DMS79 treated with DMSO at 0.1 percent for 48 hours (cell line): ENCODE data around the gene ZNF496.
"Not testable (repeated sequence)": the region's sequence is repeated elsewhere in the genome, so short reads cannot be mapped to it uniquely, and the experiment has no call there.

Source experiments
- DNase-seq: peaks from one replicate; lab custom pipeline; 2025; lab: John Stamatoyannopoulos, UW

ZNF496 gene

DNA sequence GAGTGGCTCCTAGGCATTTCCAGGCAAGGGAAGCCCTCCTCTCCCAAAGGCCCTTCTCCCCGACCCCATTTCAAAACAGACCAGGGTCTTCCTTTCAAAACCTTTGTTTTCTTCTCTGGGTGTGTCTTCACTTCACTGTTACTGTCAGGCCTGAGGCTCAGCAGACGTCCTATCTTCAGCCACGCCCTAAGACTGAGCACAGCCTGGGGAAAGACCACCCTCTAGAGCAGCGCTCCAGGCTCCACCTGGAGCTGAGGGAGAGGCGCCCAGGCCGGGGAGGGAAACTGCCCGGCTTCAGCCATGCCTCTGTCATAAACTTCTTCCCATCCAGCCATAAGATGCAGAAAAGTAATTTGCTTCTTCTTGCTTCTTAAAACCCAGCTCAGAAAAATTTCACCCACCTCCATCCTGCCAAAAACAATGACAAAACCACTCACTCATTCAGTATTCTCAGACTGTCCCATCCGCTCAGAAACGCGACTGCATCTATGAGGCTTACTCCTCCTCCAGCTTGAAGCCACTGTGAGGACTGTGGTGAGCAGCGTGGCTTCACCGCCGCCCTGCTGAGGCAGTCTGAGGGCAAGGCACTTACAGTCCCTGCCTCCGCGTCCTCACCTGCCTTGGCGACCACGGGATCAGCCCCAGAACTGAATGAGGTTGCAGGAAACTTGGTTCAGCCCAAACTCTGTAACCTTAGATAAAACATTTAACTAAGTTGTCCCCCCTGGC, 39.7 kb downstream of the ZNF496 start:
- DNase-seq, result no peak

DNA sequence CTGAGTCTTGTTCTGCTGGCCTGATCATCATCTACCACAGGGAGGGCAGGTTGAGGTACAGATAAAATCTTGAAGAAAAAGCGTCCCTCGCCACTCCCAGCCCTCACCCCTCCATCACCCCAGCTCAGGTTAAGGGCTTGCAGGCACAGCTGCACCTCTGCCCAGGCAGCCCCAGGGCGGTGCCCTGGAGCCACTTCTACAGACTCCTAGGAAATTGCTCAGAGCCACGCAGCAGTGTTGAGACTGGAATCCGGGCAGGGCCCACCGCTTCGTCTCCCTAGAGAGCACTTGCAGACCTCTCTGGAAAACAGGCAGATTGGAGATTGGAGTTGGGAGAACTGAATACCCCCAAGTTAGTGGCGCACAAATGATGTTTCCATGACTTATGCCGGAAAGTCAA, 40.5 kb downstream of the ZNF496 start:
- no peak for DNase-seq

DNA sequence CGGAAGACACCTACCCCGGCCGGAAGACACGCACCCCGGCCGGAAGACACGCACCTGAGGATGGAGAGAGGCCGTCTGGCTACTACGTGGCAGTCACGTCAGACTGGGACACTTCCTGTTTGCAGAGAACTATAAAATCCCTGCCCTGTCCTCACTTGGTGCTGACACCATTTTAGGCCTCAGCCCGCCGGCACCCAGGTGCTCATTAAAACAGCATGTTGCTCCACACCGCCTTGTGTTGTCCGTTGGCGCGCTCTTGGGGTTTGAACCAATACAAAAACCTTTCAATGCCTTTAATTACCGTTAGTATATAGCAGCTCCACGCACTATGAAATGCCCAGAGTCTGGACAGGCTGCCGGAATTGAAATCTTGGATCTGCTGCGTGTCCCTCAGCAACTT, 41.1 kb downstream of the ZNF496 start:
- DNase-seq, result no peak

DNA sequence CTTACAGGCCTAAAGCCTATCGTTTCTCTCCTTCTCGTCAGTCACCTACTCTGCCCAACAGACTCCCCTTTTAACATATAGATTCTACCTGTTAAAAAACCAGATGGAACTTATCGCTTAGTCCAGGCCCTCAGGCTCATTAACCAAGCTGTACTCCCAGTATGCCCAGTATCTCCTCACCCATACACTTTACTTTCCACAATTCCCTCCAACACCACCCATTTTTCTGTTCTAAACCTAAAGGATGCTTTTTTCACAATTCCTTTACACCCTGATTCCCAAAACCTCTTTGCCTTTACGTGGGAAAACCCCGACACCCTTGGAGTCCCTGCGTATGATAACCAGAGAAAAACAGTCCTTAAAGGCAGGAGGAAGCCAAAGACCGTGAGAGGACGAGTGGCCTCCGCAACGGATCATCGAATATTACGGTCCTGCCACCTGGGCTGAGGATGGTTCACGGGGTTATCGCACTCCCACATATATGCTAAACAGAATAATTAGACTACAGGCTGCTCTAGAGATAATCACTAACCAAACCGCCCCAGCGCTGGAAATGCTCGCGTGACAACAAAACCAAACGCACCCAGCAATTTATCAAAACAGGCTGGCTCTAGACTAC, 42.3 kb downstream of the ZNF496 start:
- DNase-seq, result not testable (repeated sequence)

DNA sequence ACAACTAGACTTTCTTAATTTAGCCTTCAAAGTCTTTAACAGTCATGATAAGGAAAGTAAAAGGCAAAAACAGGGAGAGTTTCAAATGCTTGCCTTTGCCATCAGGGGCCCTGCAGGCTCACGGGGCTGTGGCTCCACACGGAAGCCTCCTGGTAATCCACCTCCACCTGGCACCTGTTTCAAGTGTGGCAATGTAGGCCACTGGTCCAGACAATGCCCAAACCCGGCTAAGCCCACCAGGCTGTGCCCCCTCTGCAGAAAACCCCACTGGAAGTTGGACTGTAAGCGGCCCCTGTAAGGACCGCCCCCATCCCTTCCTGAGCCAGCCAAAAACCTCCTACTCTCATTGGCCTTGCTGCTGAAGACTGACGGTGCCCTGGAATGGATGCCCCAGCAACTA, 43.3 kb downstream of the ZNF496 start:
- no peak for DNase-seq

DNA sequence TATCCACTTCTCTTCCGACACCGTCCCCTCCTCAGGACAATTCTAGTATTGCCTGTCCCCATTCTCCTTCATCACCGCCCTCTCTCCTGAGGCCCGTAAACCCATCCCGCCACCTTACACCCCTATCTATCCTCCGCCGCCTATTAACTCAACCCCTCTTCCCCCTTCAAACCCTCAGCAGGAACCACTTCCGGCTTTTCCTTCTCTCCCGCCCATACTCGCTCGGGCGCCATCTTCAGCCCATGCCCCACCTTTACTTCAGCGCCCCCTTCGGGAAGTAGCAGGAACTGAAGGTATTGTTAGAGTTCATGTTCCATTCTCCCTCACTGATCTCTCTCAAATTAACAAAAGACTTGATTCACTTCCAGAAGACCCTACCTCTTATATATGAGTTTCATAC, 44.2 kb downstream of the ZNF496 start:
- DNase-seq, result no peak

DNA sequence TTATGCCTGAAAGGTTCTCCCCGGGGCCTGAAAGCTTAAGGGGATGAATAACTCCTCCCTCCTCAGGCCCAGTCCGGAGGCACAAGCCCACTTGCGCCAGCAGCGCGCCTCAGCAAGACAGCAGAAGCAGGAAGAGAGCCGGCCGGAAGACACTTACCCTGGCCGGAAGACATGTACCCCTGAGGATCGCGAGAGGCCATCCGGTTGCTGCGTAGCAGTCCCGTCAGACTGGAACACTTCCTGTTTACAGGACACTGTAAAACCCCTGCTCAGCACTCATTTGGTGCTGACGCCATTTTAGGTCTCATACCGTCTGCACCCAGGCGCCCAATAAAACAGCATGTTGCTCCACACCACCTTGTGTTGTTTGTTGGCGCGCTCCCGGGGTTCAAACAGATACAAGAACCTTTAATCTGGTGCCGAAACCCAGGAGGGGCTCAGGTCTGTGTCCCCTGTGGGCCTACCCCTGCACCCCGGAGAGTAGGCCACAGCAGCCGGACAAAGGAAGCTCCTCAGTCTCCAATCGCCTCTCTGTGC, 45.5 kb downstream of the ZNF496 start:
- DNase-seq, result no peak

DNA sequence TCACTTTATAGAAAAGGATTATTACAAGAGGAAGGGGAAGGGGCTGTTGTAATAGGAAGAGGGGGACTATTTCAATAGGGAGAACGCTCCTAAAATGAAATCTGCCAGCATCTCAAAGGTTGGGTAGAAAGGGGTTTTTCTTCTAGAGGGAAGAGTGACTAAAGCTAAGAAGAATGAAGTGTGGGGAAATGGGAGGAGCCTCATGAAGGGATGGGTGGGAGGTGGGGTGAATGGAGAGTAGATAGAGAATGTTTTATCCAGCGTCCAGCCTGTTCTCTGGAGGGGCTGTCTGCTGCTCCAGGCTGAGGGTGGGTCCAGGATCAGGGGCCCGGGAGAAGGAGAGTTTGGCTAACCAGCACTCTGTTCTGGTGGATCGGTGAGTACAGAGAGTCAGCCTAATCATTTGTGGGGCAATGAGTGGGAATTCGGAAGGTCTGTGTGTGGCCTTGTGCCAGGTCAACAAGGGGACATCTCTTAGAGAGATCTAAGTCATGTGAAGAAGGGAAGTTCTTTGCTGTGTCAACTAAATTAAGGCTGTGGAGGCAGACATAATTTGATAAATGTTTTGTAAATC, 50.6 kb downstream of the ZNF496 start:
- no peak for DNase-seq

DNA sequence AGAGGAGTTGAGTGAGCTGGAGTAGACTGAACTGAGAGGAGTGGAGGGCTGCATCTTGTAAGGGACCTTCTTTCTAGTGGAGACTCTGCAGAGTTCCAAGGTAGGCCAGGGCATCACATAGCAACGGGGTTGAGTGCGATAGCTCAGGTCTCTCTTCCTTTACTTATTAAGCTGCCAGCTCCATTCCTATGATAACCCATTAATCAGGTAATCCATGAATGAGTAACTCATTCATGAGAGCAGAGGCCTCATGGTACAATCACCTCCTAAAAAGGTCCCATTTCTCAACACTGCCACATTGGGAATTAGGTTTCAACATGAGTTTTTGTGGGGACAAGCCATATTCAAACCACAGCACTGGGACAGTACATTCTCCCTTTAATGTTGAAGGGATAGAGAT, 54.5 kb downstream of the ZNF496 start:
- no peak for DNase-seq

DNA sequence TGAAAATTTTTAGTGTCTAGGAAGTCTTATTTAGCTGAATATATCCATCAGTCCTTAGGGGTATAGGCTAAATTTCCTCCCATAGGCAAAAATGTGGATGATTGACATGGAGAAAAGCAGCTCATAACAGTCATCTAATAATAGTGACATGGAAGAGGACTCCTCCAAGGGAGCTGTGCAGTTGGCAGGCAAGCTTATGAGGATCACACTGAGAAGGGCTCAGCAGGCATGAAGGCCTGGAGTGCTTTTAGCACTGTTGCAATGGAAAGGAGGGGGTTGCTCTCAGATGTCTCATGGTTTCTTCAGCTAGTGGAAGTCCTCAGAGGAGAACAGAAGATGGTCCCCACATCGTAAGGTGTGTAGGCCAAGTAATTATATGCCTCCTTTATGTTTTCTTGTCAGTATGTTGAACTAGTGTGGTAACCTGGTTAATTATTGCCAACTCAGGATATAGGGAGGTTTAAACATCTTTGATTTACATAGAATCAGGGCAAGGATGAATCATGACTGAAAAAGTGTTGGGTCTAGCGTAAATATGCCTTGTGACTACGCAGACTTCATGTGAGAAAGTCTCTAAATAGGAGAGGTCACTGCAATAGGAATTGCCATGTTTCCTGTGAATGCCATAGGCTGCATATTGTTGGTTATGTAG, 56.9 kb downstream of the ZNF496 start:
- no peak for DNase-seq

DNA sequence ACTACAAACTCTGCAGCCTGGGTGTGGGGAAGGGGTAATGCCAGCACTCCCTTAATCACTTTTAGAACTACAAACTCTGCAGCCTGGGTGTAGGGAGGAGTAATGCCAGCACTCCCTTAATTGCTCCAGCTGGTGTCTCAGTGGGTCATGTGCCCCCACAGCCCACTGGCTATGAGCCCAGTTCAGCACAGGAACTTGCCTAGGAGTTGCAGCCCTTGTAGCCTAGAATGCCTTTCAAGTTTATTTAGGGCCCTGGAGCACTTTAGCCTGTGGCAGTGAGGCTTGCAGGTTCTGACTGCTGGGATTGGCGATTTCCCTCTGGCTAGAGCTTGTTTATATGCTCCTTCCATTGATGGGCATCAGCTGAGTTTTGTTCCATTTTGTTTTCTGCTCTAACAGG, 58.7 kb downstream of the ZNF496 start:
- no peak for DNase-seq

DNA sequence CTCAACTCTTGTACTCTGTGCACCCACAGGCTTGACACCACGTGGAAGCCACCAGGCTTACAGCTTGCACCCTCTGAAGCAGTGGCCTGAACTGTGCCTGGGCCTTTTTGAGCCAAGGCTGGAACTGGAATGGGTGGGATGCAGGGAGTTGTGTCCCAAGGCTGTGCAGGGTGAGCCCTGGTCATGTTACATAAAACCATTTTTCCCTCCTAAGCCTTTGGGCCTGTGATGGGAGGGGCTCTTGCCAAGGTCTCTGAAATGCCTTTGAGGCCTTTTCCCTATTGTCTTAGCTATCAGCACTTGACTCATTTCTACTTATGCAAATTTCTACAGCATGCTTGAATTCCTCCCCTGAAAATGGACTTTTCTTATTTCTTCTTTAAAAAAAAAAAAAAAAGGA, 61.7 kb downstream of the ZNF496 start:
- DNase-seq, result no peak

DNA sequence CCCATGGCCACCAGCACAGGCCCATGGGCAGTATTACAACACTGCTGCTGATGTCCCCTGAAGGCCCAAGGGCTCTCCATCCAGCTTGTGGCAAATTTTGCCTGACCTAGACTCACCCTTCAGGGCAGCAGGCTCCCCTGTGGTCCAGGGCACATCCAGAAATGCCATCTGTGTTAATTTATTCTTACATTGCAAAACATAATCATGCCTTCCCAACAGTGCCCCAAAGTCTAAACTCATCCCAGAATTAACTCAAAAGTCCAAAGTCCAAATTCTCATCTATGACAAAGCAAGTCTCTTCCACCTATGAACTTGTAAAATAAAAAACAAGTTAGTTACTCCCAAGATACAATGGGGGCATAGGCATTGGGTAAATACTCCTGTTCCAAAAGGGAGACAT, 62.5 kb downstream of the ZNF496 start:
- DNase-seq, result no peak

DNA sequence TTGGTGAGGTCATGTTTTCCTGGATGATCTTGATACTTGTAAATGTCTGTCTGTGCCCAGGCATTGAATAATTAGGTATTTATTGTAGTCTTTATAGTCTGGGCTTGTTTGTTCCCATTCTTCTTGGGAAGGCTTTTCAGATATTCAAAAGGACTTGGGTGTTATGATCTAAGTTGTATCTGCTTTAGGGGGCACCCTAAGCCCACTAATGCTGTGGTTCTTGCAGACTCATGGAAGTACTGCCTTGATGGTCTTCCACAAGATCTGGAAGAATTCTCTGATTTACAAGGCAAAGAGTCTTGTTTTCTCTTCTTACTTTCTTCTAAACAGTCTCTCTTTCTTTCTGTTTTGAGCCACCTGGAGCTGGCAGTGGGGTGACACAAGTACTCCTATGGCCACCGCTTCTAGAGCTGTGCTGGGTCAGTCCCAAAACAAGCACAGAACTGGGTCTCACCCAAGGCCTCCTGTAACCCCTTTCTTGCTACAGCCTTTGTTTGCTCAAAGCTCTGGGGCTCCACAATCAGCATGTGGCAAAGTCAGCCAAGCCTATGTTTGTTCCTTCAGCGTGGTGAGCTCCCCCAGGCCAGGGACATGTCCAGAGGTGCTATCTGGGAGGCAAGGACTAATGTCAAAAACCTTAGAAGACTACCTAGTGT, 63.1 kb downstream of the ZNF496 start:
- DNase-seq, result no peak

DNA sequence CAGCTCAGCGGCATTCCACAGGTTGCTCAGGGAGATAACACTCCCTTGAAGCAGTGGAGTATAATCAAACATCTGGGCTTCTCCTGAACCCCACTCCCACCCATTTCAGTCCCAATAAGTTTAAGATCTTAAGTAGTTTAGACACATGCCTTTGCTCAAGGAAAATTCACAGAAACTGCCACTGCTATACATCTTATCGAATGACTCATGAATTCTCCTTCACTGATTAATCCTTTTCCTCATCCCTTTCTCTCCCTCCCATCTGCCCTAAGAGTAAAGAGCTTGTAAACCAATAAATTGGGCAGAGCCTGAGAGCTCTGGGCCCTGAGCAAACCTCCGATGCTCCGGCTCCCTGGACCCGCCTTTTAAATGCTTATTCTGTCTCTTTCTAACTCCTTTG, 65.6 kb downstream of the ZNF496 start:
- DNase-seq, result no peak

DNA sequence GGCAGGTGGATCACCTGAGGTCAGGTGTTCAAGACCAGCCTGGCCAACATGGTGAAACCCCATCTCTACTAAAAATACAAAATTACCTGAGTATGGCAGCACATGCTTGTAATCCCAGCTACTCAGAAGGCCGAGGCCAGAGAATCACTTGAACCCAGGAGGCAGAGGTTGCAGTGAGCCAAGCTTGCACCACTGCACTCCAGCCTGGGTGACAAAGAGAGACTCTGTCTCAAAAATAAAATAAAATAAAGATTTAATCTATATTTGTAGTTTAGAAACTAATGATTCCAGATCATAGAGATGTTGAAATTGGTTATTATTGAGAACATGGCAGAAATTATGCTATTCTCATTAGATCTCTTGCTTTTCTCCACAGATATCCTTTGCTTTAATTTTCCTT, 75.9 kb downstream of the ZNF496 start, which contains the start of gene VN1R5:
VN1R5 (plus strand) TSS at position 301 of the 400 bp plus-strand sequence.
- not testable (repeated sequence) for DNase-seq

DNA sequence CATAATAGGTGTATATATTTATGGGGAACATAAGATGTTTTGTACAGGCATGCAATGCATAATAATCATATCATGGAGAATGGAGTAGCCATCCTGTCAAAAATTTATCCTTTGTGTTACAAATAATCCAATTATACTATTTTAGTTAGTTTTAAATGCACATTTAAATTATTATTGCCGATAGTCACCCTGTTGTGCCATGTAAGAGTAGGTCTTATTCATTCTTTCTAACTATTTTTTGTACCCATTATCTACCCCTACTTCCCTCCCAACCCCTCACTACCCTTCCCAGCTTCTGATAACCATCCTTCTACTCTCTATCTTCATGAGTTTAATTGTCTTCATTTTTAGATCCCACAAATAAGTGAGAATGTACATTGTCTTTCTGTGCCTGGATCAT, 84.1 kb downstream of the ZNF496 start:
- DNase-seq, result no peak
